RWPE2 (cell line): ENCODE data around the gene SBF1.

Experiments used
- ATAC-seq: fragments of 200-7000 bp; cut with Tn5 transposase; 3 replicates; pipeline ENCODE4 v1.9.1; 2021; ENCODE audit warnings: low read depth
- DNase-seq: peaks from one replicate; pipeline ENCODE4 v3.0.0-alpha.2; 2020; ENCODE audit warnings: low spot score
- H3K27ac ChIP-seq: fragments of 450-650 bp; 2 replicates; pipeline ENCODE4 v1.5.1; 2017; ENCODE audit warnings: mild to moderate bottlenecking; ENCODE audit not compliant: poor library complexity, severe bottlenecking
- H3K27me3 ChIP-seq: fragments of 250-450 bp; sonication (Bioruptor Pico); 2 replicates; pipeline ENCODE4 v1.5.1; 2021; ENCODE audit warnings: mild to moderate bottlenecking, moderate library complexity; ENCODE audit not compliant: insufficient read depth, poor library complexity, severe bottlenecking
- H3K36me3 ChIP-seq: fragments of 250-450 bp; sonication (Bioruptor Pico); 2 replicates; pipeline ENCODE4 v1.5.1; 2020; ENCODE audit warnings: low read depth, mild to moderate bottlenecking, moderate library complexity
- H3K4me1 ChIP-seq: fragments of 250-450 bp; sonication (Bioruptor Pico); 2 replicates; pipeline ENCODE4 v1.5.1; 2021; ENCODE audit warnings: mild to moderate bottlenecking, moderate library complexity; ENCODE audit not compliant: insufficient read depth, poor library complexity, severe bottlenecking
- H3K4me3 ChIP-seq: fragments of 250-450 bp; sonication (Bioruptor Pico); 2 replicates; pipeline ENCODE4 v1.5.1; 2021; ENCODE audit warnings: mild to moderate bottlenecking, moderate library complexity; ENCODE audit not compliant: severe bottlenecking
- H3K9me3 ChIP-seq: fragments of 250-450 bp; sonication (Bioruptor Pico); 2 replicates; pipeline ENCODE4 v1.5.1; 2021; ENCODE audit warnings: mild to moderate bottlenecking, moderate library complexity; ENCODE audit not compliant: severe bottlenecking
- CTCF ChIP-seq: fragments of 450-650 bp; IDR thresholded peaks from one replicate; pipeline ENCODE4 v1.5.1; 2017; ENCODE audit warnings: mild to moderate bottlenecking, moderate library complexity; ENCODE audit not compliant: poor library complexity, severe bottlenecking

Gene SBF1

GRCh38 chr22:50439314-50439870, 35.4 kb downstream of the SBF1 start:
- peak; percentile 53 for DNase-seq
- Histone ChIP-seq H3K36me3 (peaks cover 41% of the 10 kb centered on the region), H3K27me3 (no peaks in the 10 kb centered on the region), H3K9me3 (no peaks in the 10 kb centered on the region), H3K4me3 (no peak overlapping the region), H3K4me1 (no peaks in the 10 kb centered on the region), H3K27ac (no peak overlapping the region)
- no peak for TF ChIP-seq CTCF
- no peak for ATAC-seq

GRCh38 chr22:50438305-50439275, 36.2 kb downstream of the SBF1 start:
- H3K9me3 ChIP-seq: no peaks in the 10 kb centered on the region
- H3K4me3 ChIP-seq: no peak overlapping the region
- no peak for TF ChIP-seq CTCF
- H3K27me3 ChIP-seq: no peaks in the 10 kb centered on the region
- peak; percentile 62 for DNase-seq
- ATAC-seq: no peak
- no peaks in the 10 kb centered on the region for H3K4me1 ChIP-seq
- no peak overlapping the region for H3K27ac ChIP-seq
- H3K36me3 ChIP-seq: peaks cover 41% of the 10 kb centered on the region

- Histone ChIP-seq H3K9me3 (no peaks in the 10 kb centered on the region), H3K27ac (no peak overlapping the region), H3K36me3 (peaks cover 41% of the 10 kb centered on the region), H3K4me3 (no peak overlapping the region), H3K4me1 (no peaks in the 10 kb centered on the region), H3K27me3 (no peaks in the 10 kb centered on the region)
- no peak for TF ChIP-seq CTCF
- ATAC-seq (no peak), DNase-seq (peak; percentile 53)
Measured at GRCh38 chr22:50437511-50438304, 37.1 kb downstream of the SBF1 start.

- H3K27ac ChIP-seq: no peak overlapping the region
- peak; percentile 50 for DNase-seq
- H3K4me3 ChIP-seq: no peak overlapping the region
- H3K9me3 ChIP-seq: no peaks in the 10 kb centered on the region
- peaks cover 48% of the 10 kb centered on the region for H3K36me3 ChIP-seq
- H3K27me3 ChIP-seq: no peaks in the 10 kb centered on the region
- H3K4me1 ChIP-seq: no peaks in the 10 kb centered on the region
- TF ChIP-seq CTCF: no peak
- no peak for ATAC-seq
Measured at GRCh38 chr22:50436841-50437341, 37.9 kb downstream of the SBF1 start.
